ENCODE results near the gene RAI1.

The RAI1 gene

GRCh38 chr17:17833658-17834357, 152.6 kb downstream of the RAI1 start:
- H3K4me2 ChIP-seq (ENCODE audit: low read length), result no peak overlapping the region
- H3K9ac ChIP-seq, result no peak overlapping the region
- no peaks in the 10 kb centered on the region for H3K27me3 ChIP-seq (ENCODE audit: control insufficient read depth, insufficient read depth, low read length)
- no peak overlapping the region for H2AFZ ChIP-seq
- TF ChIP-seq CTCF (IDR thresholded peaks at IDR 0.05), result no peak
- no peaks in the 10 kb centered on the region for H3K36me3 ChIP-seq (ENCODE audit: control insufficient read depth, insufficient read depth, low read length)
- H3K27ac ChIP-seq, result no peak overlapping the region
- H3K79me2 ChIP-seq, result peaks cover 11% of the 10 kb centered on the region
- H3K9me3 ChIP-seq (ENCODE audit: control insufficient read depth, low read length), result no peaks in the 10 kb centered on the region
- no peak overlapping the region for H3K4me3 ChIP-seq (ENCODE audit: low read depth, low read length)
- H3K4me1 ChIP-seq, result peaks cover 33% of the 10 kb centered on the region

- H3K4me1 ChIP-seq, result peaks cover 40% of the 10 kb centered on the region
- peaks cover 8% of the 10 kb centered on the region for H3K79me2 ChIP-seq
- no peaks in the 10 kb centered on the region for H3K9me3 ChIP-seq (ENCODE audit: control insufficient read depth, low read length)
- no peak for TF ChIP-seq CTCF (IDR thresholded peaks at IDR 0.05)
- no peaks in the 10 kb centered on the region for H3K36me3 ChIP-seq (ENCODE audit: control insufficient read depth, insufficient read depth, low read length)
- H3K4me2 ChIP-seq (ENCODE audit: low read length), result no peak overlapping the region
- no peaks in the 10 kb centered on the region for H3K27me3 ChIP-seq (ENCODE audit: control insufficient read depth, insufficient read depth, low read length)
- no peak overlapping the region for H3K27ac ChIP-seq
- no peak overlapping the region for H3K4me3 ChIP-seq (ENCODE audit: low read depth, low read length)
- H3K9ac ChIP-seq, result no peak overlapping the region
- no peak overlapping the region for H2AFZ ChIP-seq
Measured at GRCh38 chr17:17834974-17835373, 153.7 kb downstream of the RAI1 start.

- no peak for TF ChIP-seq CTCF (IDR thresholded peaks at IDR 0.05)
- Histone ChIP-seq H3K9me3 (ENCODE audit: control insufficient read depth, low read length) (no peaks in the 10 kb centered on the region), H3K27ac (peak overlapping the region; percentile 91), H3K36me3 (ENCODE audit: control insufficient read depth, insufficient read depth, low read length) (no peaks in the 10 kb centered on the region), H3K79me2 (peaks cover 5% of the 10 kb centered on the region), H3K27me3 (ENCODE audit: control insufficient read depth, insufficient read depth, low read length) (no peaks in the 10 kb centered on the region), H3K4me1 (peaks cover 43% of the 10 kb centered on the region), H3K4me2 (ENCODE audit: low read length) (peak overlapping the region; percentile 93), H2AFZ (peak overlapping the region; percentile 69), H3K4me3 (ENCODE audit: low read depth, low read length) (peak overlapping the region; percentile 42), H3K9ac (no peak overlapping the region)
Measured at GRCh38 chr17:17835415-17836249, 154.4 kb downstream of the RAI1 start.

GRCh38 chr17:17836250-17836817, 155.1 kb downstream of the RAI1 start:
- Histone ChIP-seq H3K27me3 (ENCODE audit: control insufficient read depth, insufficient read depth, low read length) (no peaks in the 10 kb centered on the region), H3K4me1 (peaks cover 49% of the 10 kb centered on the region), H3K27ac (peak overlapping the region; percentile 91), H2AFZ (peak overlapping the region; percentile 69), H3K79me2 (peaks cover 5% of the 10 kb centered on the region), H3K9me3 (ENCODE audit: control insufficient read depth, low read length) (no peaks in the 10 kb centered on the region), H3K4me3 (ENCODE audit: low read depth, low read length) (peak overlapping the region; percentile 81), H3K4me2 (ENCODE audit: low read length) (peak overlapping the region; percentile 93), H3K9ac (peak overlapping the region; percentile 63), H3K36me3 (ENCODE audit: control insufficient read depth, insufficient read depth, low read length) (no peaks in the 10 kb centered on the region)
- no peak for TF ChIP-seq CTCF (IDR thresholded peaks at IDR 0.05)
